Measurements from ENCODE around the gene ANKRD22.

- TF ChIP-seq, protein P1, sequence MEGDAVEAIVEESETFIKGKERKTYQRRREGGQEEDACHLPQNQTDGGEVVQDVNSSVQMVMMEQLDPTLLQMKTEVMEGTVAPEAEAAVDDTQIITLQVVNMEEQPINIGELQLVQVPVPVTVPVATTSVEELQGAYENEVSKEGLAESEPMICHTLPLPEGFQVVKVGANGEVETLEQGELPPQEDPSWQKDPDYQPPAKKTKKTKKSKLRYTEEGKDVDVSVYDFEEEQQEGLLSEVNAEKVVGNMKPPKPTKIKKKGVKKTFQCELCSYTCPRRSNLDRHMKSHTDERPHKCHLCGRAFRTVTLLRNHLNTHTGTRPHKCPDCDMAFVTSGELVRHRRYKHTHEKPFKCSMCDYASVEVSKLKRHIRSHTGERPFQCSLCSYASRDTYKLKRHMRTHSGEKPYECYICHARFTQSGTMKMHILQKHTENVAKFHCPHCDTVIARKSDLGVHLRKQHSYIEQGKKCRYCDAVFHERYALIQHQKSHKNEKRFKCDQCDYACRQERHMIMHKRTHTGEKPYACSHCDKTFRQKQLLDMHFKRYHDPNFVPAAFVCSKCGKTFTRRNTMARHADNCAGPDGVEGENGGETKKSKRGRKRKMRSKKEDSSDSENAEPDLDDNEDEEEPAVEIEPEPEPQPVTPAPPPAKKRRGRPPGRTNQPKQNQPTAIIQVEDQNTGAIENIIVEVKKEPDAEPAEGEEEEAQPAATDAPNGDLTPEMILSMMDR (IDR thresholded peaks at IDR 0.05; ENCODE audit: insufficient read depth, low read depth, low read length): no peak
- TF ChIP-seq EZH2 (IDR thresholded peaks at IDR 0.05; ENCODE audit: insufficient read depth, low read length): no peak
These were observed 39.2 kb upstream of the ANKRD22 start for GRCh38 chr10:88890681-88891381.
